GM21367 (cell line): ENCODE measurements around the gene SPACA5.
"Not testable (repeated sequence)": the region's sequence is repeated elsewhere in the genome, so short reads cannot be mapped to it uniquely, and the experiment has no call there.

Experiments used
- ATAC-seq: cut with Tn5 transposase; IDR thresholded peaks from one replicate; pipeline ENCODE4 v1.9.1; 2021; ENCODE audit not compliant: unreplicated experiment

The SPACA5 gene

DNA sequence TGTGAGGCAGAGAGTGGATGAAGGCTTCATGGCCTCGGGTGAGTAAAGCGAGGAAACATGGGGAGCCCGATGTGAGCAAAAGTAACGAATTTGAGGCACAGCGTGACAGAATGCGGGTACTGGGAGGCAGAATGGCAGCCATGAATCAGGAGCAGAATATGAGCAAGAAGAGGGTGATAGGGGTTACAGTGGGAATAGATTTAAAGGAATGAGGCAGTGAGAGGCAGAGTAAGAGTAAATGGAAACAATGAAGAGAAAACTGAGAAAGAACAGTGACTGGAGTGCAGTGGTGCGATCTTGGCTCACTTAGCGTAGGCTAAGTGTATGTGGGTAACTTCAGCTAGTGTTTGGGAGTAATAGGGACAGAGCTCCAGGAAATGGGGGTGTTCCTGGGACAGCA lies at the start of gene SPACA5:
Gene SPACA5 (plus strand): TSS at position 301 of the 400 bp plus-strand sequence. CDS start 815 bp downstream, outside the sequence.
- ATAC-seq = not testable (repeated sequence)

DNA sequence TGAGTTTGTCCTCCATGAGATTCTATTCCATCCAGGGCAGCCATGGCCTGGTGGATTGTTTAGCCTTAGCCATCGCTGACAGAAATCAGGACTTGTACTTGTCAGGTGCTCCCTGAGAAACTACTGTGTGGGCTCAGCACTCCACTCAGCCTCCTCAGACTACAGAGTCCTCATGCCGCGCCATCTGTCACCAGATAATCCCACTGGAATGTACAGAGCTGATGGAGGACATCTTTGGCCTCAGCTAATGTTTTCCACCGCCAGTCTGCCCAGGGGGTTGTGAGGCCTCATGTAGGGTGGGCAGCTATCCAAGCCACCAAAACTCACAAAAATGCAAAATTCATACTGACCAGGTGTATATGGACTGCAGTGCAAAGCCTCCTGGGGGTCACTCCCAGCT lies 48.6 kb upstream of the SPACA5 start:
- not testable (repeated sequence) for ATAC-seq

DNA sequence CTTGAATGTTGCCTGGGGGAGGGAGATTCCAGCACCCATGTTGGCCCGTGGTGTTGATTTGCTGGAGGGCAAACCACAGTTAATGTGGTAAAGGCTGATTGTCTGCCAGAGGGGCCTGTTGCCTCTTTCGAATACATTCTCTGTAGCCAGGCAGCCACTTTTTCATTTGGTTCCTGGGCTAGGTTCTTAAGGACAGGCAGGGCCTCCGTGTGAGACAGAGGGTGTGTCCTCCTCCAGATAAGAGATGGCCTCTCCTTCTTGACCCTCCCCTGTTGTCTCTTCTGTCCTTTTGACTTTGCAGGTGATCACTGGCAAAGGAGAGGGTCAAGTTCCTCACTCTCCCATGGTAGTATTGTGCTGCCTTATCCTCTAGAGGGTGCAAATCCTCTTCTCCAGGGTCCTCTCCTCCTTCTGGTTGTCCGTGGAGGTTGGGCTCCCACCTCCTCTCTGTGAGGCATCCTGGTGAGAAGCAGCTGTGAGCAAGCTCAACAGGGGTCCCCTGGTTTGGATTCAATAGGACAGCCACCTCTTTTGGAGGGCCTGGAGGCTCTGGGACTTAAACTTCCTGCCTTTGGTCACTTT lies 47.9 kb upstream of the SPACA5 start:
- no peak for ATAC-seq

DNA sequence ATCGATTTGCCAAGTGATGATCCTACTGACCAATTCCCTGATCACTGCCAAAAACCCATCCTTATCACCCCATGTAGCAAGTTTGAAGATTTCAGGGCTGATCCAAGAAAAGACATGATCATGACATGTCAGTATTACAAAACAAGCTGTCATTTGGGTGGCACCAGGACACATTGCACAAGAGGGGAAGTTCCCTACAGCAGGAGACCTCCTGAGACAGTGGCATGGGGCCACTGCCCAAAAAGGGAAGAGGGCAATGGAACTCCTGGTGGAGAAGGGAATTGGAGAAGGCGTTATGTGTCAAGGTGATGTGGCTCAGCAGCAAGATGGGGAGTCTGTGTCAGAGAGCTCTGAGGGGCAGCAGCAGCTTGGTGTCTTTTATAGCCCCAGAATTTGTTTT lies 46.4 kb upstream of the SPACA5 start:
- ATAC-seq = no peak

DNA sequence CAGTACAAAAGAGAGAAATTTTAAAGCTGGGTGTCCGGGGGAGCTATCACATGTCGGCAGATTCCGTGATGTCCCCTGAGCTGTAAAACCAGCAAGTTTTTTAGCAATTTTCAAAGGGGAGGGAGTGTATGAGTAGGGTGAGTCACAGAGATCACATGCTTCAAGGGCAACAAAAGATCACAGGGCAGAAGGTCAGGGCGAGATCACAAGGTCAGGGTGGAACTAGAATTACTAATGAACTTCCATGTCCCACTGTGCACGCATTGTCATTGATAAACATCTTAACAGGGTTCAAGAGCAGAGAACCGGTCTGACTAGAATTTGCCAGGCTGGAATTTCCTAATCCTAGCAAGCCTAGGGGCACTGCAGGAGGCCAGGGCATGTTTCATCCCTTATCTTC lies 45.0 kb upstream of the SPACA5 start:
- not testable (repeated sequence) for ATAC-seq

DNA sequence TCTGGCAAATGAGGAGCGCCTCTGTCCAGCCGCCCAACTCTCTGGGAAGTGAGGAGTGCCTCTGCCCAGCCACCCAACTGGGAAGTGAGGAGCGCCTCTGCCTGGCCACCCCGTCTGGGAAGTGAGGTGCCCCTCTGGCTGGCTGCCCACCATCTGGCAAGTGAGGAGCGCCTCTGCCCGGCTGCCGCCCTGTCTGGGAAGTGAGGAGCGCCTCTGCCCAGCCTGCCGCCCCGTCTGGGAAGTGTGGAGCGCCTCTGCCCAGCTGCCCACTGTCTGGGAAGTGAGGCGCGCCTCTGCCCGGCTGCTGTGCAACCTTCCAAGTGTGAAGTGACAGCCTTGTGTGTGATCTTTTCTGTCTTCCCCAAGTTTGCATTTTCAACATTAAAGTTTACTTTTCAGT lies 41.3 kb upstream of the SPACA5 start:
- ATAC-seq = not testable (repeated sequence)

DNA sequence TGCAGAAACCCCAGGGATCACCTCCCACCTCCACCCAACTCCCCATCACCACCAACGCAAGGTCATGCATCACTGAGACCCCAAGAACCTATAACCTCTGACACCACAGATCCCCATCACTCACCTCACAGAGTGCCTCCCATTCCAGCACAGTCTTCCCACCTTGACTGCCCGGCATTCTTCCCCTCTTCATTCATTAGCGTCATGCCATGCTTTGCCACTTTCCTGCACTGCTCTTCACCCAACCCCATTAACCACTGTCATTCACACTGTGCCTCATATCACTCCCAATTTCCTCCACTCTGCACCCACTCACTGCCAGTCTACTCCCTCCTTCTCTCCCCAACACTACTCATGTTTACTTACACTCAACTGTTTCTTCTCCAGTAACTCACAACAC lies 33.6 kb upstream of the SPACA5 start:
- no peak for ATAC-seq

DNA sequence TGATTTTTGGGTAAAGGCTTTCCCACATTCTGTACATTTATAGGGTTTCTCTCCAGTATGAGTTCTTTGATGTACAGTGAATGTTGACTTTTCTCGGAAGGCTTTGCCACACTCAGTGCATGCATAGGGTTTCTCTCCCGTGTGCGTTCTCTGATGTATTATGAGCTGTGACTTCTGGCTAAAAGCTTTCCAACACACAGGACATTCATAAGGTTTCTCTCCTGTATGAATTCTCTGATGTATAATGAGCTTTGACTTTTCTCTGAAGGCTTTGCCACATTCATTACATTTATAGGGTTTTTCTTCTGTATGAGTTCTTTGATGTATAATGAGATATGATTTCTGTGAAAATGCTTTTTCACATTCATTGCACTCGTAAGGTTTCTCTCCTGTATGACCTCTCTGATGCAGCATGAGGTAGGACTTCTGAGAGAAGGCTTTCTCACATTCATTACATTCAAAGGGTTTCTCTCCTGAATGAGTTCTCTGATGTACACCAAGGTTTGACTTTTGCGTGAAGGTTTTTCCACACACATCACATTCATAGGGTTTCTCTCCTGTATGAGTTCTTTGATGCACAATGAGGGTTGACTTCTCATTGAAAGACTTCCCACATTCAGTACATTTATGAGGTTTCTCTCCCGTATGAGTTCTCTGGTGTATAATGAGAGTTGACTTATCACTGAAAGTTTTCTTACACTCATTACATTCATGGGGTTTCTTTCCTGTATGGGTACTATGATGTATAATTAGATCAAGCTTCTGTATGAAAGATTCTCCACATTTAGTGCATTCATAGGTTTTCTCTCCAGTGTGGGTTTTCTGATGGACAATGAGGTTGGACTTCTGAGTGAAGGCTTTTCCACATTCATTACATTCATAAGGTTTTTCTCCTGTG lies 30.3 kb upstream of the SPACA5 start:
- no peak for ATAC-seq

DNA sequence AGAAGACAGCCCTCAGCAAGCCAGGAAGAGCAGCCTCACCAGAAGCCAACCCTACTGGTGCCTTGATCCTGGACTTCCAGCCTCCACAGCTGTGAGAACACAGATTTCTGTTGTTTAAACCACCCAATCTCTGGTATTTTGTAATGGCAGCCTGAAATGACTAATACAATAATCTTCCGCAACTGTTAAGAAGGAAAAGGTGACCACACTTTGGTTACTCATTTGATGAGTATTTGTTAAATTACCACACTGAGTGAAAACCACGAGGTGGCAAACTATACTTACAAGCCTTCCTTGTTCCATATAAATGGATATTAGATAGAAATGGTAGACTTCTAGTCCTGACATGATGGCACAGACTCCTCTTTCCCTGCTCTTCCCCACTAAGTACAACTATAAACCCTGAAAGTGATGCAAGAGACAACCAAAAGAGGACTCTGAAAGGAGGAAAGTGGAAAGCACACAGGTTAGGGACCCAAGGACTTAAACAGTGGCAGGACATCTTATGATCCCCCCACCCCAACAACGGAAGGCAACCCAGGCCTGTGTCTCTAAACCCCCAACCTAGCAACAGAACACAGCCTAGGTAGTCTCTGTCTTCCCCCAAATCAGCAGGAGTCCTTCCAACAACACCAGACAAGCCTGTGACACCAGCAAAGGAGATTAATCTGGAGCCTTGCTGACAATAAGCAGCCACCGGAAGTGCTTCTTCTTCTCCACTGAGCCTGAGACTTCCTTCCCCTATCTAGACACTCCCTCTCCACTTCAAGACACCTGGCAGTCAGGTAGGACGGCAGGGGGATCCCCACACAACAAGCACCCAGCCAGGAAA lies 15.3 kb upstream of the SPACA5 start:
- no peak for ATAC-seq

DNA sequence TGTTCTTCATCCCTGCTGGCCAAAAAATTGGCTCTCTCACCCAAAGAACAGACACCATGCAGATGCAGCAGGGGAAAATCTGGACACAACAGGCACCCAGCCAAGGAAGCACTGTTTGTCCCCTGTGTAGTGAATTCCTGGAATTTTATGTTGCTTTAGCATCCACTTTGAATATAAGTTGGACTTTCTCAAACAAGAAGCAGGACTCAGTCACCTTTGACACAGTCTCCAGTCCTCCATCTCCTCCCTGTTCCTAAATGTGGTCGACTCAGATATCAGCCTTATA lies 14.8 kb upstream of the SPACA5 start:
- no peak for ATAC-seq

DNA sequence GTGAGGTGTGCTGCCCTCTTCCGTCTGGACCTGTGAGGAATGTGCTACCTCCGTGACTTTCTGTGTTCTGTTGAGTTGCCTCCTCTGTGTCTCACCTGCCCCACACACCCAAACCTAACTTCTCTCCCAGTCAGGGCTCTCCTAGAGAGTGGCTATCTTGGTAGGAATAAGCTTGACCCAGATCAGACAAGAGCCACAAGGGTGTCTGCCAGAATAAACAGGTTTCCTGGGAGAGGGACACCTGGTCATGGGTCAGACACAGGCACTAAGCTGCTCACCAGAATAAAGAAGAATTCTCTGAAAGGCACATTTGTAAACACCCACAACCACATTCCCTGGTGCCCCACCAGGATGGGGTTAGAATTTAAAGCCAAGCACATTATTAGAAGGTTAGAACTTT lies 14.1 kb upstream of the SPACA5 start:
- ATAC-seq = no peak

DNA sequence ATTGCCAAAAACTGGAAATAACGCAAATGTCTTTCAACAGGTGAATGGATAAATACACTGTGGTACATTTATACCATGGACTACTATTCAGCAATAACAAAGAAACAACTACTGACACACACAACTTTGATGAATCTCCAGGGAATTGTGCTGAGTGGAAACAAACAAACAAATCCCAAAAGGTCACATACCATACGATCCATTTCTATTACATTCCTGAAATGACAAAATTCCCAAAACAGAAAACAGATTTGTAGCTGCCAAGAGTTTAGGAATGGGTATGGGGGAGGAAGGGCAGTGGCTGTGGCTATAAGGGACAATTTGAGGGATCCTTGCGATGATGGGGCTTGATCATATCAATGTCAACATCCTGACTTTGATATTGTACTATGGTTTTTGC lies 5.5 kb upstream of the SPACA5 start:
- ATAC-seq = no peak

DNA sequence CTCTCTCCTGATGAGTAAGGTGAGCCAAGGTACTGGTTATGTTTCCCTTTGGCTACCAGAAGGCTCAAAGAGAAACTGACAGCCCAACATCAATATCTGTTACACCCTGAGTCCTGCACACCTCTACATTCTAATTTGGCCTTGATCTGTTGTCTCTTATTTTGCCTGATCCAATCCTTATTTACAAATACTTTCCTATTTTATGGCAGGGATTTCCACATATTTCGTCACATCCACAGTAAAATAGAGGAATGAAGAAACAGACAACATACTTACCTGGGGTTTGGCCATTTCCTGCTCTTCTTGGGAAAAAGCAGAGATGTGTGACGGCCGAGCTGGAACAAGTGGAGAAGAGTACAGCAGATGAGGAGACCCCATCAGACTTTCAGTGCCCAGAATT lies 4.5 kb upstream of the SPACA5 start:
- ATAC-seq = no peak

DNA sequence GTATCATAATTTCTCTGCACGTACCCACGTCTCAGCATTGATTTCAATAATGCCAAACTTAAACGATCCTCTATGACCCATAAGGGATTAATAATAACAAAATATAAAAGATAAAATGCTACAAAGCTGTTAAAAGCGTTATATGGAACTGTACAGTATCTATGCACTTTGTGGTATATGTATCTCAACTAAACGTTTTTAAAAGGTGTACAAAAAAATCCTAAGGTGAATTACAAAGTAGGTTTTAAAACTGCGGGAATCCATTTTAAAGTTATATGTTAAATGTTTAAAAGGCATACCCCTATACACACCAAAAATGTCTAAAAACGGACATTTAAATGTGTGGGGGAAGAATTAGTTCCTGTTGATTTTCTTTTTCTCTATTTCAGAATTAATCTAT lies 3.9 kb upstream of the SPACA5 start:
- ATAC-seq = no peak

DNA sequence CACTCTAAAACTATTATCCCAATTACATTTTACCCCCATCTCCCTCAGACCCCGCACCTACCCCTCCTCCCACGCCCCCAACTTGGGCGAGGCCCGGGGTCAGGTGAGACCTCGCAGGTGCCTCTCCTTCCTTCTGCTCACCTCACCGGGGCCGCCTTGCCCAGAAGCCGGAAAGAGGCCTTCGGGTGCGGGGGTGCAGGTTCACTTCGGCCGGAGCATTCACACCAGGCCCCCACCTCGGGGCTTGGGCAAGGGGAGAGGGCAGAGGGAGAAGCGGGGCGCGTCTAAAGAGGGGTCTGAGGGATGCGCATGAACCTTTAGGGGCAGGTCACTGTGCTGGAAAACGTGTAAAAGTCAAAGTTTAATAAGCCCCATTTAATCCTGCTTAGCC lies 3.4 kb upstream of the SPACA5 start:
- no peak for ATAC-seq

DNA sequence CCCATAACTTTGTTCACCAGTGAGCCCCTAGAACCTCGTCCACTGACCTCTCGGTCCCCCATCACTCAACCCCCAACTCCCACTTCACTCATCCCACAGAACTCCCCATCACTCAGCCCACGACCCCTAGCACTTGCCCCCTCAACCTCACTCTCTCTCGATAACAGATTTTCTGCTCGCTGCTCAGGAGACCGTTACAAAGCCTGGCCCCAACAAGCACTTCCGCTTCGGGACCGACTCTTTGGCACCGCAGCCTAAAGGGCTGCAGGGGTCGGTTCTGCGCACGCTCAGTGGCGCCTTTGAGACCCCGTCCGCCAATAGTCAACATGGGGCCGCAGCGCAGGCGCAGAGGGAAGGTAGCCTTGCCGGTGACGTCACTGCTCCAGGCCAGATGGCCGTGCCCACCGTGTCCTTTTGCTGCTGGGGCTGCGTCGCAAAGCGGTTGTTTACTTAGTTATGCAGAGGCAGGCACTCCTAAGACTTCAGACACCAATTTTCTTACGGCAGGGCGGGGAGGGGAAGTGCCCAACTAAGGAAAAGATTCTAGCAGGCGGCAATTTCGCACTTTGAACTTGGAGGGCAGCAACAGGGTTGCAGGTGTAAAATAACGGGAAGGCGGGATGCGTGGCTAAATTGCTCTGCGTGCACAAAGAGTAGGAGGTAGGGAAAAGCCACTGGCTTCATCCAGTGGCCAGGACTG lies 2.9 kb upstream of the SPACA5 start, which contains the start of gene ZNF182:
Gene ZNF182 (minus strand): TSS at position 232 of the 700 bp plus-strand sequence. CDS start 1,380 bp downstream, outside the sequence.
- peak; percentile 90 for ATAC-seq

DNA sequence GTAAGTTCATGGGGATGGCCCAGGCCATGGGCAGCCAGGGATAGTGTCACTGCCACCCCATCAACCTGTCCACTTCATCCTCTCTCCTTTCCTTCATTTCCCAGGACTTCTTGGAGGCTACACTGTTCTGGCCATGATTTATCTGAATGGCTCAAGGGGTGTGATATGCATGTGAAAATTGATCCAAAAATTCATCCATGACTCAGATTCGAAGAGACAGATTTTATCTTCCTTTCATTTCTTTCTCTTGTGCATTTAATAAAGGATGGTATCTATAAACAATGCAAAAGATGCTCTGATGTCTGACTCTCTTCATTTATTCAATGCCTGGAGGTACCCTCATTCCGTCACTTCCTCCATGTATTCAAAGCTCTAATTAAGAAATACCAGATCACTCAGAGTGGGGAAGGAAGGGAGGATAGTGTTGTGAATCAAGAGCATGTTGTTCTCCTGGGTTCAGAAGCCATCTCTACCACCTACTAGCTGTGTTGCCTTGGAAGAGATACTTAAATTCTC lies 2.7 kb downstream of the SPACA5 start:
- ATAC-seq = not testable (repeated sequence)

DNA sequence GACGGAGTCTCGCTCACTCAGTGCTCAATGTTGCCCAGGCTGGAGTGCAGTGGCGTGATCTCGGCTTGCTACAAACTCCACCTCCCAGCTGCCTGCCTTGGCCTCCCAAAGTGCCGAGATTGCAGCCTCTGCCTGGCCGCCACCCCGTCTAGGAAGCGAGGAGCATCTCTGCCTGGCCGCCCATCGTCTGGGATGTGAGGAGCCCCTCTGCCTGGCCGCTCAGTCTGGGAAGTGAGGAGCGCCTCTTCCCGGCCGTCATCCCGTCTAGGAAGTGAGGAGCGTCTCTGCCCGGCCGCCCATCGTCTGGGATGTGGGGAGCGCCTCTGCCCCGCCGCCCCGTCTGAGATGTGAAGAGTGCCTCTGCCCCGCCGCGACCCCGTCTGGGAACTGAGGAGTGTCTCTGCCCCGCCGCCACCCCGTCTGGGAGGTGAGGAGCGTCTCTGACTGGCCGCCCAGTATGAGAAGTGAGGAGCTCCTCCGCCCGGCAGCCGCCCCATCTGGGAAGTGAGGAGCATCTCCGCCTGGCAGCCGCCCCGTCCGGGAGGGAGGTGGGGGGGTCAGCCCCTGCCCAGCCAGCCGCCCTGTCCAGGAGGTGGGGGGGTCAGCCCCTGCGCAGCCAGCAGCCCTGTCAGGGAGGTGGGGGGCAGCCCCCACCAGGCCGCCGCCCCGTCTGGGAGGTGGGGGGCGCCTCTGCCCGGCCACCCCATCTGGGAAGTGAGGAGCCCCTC lies 10.0 kb downstream of the SPACA5 start:
- not testable (repeated sequence) for ATAC-seq

DNA sequence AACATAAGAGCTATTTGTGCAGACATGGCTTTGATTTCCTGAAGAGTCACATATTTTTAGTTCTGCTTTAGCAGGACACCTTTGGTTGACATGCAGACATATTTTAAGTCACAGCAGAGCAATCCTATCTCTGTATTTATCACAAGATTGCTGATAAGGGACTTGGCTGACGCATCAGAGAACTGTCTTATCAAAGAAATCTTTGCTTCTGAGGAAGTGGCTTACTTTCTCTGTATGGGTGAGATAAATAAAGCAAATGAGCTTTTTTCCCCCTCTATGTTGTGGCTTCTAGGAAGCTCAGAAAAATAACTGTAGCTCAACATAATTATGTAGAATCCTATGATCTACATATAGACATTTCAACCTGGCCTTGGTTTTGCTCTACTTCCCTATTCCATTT lies 13.1 kb downstream of the SPACA5 start:
- ATAC-seq = not testable (repeated sequence)

DNA sequence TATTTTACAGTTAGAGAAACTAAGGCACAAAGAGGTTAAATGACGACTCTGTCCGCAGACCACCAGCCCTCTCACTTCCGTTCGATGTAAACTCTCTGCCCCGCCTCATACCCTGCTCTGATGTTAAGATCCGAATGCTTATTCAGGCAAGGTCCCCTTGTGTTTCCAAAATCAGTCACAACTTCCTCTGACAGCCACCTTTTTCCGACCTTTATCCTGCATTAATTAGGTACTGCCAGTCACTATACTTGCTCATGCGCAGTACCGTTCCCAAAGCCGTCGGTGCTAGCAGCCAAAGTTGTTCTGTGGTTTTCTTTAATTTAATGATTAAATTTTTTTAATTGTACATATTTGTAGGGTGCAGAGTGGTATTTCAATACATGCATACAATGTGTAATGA lies 13.7 kb downstream of the SPACA5 start:
- ATAC-seq = not testable (repeated sequence)
